Neutrophil (primary cell): ENCODE results near the gene ATP6V0C.
A peak's percentile ranks its signal among the peaks of the same experiment; 100 is the strongest.

Experiments used
- H3K27ac ChIP-seq: fragments of 200-600 bp; sonication (generic); 2 replicates; pipeline ENCODE4 v1.5.1; 2016; ENCODE audit warnings: mild to moderate bottlenecking, moderate library complexity
- H3K27me3 ChIP-seq: fragments of 200-600 bp; sonication (generic); 2 replicates; pipeline ENCODE4 v1.6.0; 2016; ENCODE audit warnings: mild to moderate bottlenecking
- H3K36me3 ChIP-seq: fragments of 200-600 bp; sonication (generic); 2 replicates; pipeline ENCODE4 v1.5.1; 2017
- H3K4me1 ChIP-seq, 2 experiments: fragments of 200-600 bp in 1 of 2; sonication (generic) in 1 of 2; 1 replicate in 1 of 2; 2 replicates in 1 of 2; pipeline versions ENCODE4 v1.5.1 to v1.6.1; 2013 to 2016; ENCODE audit warnings: low read depth in 1 of 2, low read length in 1 of 2, mild to moderate bottlenecking in 1 of 2, moderate library complexity in 1 of 2; ENCODE audit not compliant: control insufficient read depth in 1 of 2, insufficient read depth in 1 of 2
- H3K4me3 ChIP-seq, 2 experiments: fragments of 200-600 bp in 1 of 2; sonication (generic) in 1 of 2; 1 replicate in 1 of 2; 2 replicates in 1 of 2; pipeline ENCODE4 v1.5.1; 2013 to 2016; ENCODE audit warnings: low read depth in 1 of 2, low read length in 1 of 2, mild to moderate bottlenecking in 1 of 2, moderate library complexity in 1 of 2
- H3K9me3 ChIP-seq: fragments of 200-600 bp; sonication (generic); 2 replicates; pipeline ENCODE4 v1.5.1; 2016
- TF ChIP-seq, protein P1 (sequence below): fragments of 200-600 bp; sonication (generic); IDR thresholded peaks from 2 replicates; pipeline ENCODE4 v1.5.1; 2016; ENCODE audit warnings: antibody characterized with exemption

ATP6V0C gene

DNA sequence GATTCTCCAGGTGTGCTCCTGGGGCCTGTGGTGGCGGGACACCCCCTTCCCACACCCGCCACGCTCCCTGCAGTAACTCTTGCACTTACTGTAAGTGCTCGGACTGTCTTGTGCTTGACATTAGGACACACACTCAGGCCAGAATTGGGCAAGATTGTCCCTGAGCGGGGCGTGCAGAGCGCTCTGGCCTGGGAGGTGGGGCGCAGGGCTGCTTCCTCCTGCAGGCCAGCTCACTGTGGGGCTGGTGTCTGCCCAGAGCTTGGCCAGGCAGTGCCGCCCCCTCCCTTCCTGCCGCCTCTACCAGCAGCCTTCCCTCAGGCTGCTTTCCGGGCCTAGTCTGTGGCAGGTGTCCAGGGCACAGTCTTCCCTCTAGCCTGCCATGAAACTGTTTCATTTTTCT, 6.1 kb upstream of the ATP6V0C start:
- Histone ChIP-seq H3K36me3 (no peaks in the 10 kb centered on the region), H3K27me3 (no peaks in the 10 kb centered on the region), H3K9me3 (no peaks in the 10 kb centered on the region), H3K4me3 (peak overlapping the region; percentile 40 to 51), H3K27ac (peak overlapping the region; percentile 88), H3K4me1 (peaks cover 53 to 57% of the 10 kb centered on the region in 2 experiments)
- TF ChIP-seq, protein P1, sequence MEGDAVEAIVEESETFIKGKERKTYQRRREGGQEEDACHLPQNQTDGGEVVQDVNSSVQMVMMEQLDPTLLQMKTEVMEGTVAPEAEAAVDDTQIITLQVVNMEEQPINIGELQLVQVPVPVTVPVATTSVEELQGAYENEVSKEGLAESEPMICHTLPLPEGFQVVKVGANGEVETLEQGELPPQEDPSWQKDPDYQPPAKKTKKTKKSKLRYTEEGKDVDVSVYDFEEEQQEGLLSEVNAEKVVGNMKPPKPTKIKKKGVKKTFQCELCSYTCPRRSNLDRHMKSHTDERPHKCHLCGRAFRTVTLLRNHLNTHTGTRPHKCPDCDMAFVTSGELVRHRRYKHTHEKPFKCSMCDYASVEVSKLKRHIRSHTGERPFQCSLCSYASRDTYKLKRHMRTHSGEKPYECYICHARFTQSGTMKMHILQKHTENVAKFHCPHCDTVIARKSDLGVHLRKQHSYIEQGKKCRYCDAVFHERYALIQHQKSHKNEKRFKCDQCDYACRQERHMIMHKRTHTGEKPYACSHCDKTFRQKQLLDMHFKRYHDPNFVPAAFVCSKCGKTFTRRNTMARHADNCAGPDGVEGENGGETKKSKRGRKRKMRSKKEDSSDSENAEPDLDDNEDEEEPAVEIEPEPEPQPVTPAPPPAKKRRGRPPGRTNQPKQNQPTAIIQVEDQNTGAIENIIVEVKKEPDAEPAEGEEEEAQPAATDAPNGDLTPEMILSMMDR = no peak

DNA sequence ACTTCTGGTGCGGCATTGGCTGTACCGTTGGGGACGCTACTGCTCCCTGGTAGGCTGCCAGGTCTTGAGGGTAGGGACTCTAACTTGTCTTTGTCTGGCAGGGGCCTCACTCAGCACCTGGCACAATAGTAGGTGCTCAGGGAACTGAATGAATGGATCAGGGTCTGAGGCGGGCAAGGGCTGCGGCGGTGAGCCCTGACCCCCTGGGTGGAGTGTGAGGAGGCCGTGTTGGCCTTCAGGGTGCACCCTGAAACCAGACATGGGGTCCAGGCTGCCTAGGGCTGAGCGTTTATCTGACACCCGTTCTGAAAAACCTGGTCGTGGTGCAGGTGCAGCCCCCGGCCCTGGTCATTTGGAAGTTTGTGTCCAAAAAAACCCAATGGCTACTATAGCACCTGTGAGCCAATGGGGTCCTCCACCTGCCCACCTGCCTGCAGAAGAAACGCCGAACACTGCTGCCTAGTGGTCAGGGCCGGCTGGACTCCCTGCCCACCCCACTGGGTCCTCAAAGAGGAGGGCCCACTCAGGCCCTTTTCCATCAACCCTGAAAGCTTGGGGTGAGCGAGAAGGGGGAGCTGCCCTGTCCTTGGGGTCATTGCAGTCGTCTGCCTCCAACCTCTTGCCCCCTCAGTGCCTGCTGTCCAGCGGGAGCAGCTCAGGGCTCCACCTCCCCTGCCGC, 4.9 kb upstream of the ATP6V0C start:
- no peaks in the 10 kb centered on the region for H3K27me3 ChIP-seq
- no peaks in the 10 kb centered on the region for H3K36me3 ChIP-seq
- TF ChIP-seq, protein P1 = no peak
- peaks cover 49 to 53% of the 10 kb centered on the region in 2 experiments for H3K4me1 ChIP-seq
- H3K4me3 ChIP-seq = no peak overlapping the region
- peak overlapping the region; percentile 88 for H3K27ac ChIP-seq
- no peaks in the 10 kb centered on the region for H3K9me3 ChIP-seq

DNA sequence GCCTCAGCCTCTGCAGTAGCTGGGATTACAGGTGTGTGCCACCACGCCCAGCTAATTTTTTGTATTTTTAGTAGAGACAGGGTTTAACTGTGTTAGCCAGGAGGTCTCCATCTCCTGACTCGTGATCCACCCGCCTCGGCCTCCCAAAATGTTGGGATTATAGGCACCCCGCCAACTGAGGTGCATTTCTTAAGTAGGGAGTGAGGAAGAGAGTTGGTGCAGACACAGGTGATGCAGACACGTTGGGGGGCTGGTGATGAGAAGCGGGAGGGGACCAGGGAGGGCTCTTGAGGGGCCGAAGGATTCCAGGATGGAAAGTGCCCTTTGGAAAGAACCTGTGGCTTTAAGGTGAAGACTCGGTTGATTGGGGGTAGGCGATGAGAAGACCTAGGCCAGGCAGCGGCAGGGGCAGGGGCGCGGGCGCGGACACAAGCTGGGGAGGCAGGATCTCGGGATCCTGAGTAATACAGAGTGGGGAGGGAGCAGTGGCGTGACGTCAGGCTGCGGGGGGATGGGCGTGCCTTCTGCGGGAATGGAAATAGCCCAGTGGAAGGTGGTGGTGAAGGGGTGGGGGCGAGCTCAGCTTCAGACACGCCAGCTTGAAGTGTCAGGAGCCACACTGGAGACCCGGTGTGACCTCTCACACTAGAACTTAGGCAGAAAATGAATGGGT, 2.5 kb upstream of the ATP6V0C start:
- Histone ChIP-seq H3K27ac (no peak overlapping the region), H3K4me3 (no peak overlapping the region)

DNA sequence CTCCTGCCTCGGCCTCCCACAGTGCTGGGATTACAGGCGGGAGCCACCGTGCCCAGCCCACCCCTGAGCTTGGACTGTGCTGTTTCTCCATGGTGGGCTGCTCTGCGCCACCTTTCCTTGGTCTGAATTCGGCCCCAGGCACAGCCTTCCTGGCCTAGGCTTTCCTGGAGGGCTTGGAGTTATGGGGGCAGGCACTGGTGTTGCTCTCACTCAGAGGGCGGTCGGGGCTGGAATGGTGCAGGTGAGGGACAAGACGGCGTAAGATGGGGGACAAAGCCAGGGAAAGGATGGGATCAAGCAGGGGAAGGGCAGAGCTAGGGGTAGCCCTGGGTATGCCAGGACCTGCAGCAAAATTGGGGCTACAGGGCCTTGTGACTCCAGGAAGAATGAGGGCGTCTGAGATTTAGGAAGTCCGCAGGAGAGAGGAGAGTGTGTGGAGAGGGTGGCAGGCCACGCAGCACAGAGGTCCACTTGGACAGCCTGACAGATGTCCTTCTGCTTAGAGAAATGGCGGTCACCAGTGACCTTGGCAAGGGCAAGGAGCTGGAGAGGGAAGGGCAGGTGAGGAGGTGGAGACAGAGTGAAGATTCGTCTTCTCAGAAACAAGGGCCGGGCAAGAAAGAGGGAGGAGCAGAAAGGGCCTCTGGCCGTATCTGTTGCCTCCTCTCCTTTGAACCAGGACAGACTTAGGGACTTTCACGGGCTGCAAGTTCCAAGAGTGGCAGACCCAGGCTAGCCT, 1.6 kb upstream of the ATP6V0C start:
- H3K4me1 ChIP-seq = peaks cover 65 to 67% of the 10 kb centered on the region in 2 experiments
- TF ChIP-seq, protein P1 = no peak
- no peaks in the 10 kb centered on the region for H3K27me3 ChIP-seq
- H3K4me3 ChIP-seq = no peak overlapping the region
- no peaks in the 10 kb centered on the region for H3K9me3 ChIP-seq
- no peaks in the 10 kb centered on the region for H3K36me3 ChIP-seq
- peak overlapping the region; percentile 100 for H3K27ac ChIP-seq

More for the DNA sequence above, 2.5 kb upstream of the ATP6V0C start:
- Histone ChIP-seq H3K4me1 (peaks cover 65 to 66% of the 10 kb centered on the region in 2 experiments), H3K27me3 (no peaks in the 10 kb centered on the region), H3K9me3 (no peaks in the 10 kb centered on the region), H3K36me3 (no peaks in the 10 kb centered on the region)
- TF ChIP-seq, protein P1 = no peak

DNA sequence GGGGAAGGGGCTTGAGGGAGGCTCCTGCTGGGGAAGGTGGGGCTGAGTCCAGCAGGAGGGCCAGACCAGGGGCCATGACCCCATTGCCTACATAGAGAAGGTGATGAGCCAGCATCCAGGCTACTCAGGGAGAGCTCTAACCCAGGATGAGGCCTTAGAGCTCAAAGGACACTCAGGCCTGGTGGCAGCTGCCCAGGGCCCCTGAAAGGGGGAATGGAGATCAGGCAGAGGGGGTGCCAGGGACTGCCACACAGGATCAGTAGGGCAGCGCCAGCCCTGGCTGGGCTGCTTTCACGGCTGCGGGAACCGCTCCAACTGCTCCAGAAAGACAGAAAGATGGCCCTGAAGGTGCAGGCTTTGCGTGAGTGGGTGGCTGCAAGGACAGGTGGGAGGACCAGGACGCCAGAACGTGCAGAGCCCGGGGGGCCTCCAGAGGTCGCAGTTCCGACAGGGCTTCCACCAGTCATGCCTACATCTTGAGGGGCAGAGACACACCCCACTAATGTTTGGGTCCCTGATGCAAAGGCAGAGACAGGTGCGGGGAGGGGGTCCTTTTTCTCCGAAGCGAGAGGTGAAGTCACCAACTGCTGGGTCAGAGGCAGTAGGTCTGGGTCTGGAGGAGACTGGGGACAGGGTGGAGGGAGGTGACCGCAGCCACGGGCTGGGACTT, 882 bp upstream of the ATP6V0C start:
- H3K4me3 ChIP-seq = peak overlapping the region; percentile 73 to 96

More for the DNA sequence above, 882 bp upstream of the ATP6V0C start:
- H3K27me3 ChIP-seq = no peaks in the 10 kb centered on the region
- H3K9me3 ChIP-seq = no peaks in the 10 kb centered on the region
- H3K27ac ChIP-seq = peak overlapping the region; percentile 100
- TF ChIP-seq, protein P1 = no peak
- H3K36me3 ChIP-seq = no peaks in the 10 kb centered on the region
- H3K4me1 ChIP-seq = peaks cover 65 to 67% of the 10 kb centered on the region in 2 experiments
